GM18870 (cell line): ENCODE data around the gene GALNT14.

Source experiments
- ATAC-seq: cut with Tn5 transposase; IDR thresholded peaks from one replicate; pipeline ENCODE4 v1.9.1; 2021; ENCODE audit warnings: moderate library complexity; ENCODE audit not compliant: unreplicated experiment

Gene GALNT14

DNA sequence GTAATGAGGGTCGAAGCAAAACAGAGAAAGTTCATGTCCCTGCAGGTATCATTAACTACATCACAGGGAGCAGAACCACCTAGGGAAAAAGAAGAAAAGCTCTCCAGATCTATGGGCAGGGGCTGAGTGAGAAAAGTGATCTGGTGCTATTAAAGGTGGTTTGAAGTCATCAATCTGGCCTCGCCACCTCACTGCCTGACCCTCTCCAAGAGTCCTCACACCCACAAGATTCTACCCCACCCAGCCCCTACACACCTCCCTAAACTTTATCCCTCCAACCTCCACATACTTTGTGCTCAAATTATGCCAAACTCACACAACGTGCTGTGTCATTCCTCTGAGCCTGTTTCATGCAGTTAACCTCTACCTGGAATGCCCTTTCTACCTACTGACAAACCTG, 2.2 kb downstream of the GALNT14 start:
- ATAC-seq, result no peak

GRCh38 chr2:31134480-31134879, 3.8 kb downstream of the GALNT14 start:
- no peak for ATAC-seq

GRCh38 chr2:31132786-31133185, 5.5 kb downstream of the GALNT14 start:
- ATAC-seq, result no peak

DNA sequence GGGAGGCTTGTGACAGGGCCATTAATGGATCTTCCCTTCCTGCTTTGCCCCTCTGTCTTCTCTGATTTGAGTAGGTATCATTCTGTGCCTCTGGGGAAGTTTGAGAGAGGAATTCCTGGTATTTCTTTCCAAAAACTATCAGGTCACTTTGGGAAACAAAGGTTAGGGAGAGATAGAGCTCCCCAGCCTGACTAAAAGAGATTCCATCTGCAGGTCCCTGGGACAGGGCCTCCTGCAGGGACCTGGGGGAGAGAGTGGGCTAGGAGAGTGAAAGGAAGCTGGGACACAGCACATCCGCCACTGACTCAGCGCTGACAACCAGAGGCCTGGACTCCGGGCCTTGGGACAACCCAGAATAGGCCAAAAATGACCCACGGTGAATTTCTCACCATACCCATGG, 6.4 kb downstream of the GALNT14 start:
- no peak for ATAC-seq

DNA sequence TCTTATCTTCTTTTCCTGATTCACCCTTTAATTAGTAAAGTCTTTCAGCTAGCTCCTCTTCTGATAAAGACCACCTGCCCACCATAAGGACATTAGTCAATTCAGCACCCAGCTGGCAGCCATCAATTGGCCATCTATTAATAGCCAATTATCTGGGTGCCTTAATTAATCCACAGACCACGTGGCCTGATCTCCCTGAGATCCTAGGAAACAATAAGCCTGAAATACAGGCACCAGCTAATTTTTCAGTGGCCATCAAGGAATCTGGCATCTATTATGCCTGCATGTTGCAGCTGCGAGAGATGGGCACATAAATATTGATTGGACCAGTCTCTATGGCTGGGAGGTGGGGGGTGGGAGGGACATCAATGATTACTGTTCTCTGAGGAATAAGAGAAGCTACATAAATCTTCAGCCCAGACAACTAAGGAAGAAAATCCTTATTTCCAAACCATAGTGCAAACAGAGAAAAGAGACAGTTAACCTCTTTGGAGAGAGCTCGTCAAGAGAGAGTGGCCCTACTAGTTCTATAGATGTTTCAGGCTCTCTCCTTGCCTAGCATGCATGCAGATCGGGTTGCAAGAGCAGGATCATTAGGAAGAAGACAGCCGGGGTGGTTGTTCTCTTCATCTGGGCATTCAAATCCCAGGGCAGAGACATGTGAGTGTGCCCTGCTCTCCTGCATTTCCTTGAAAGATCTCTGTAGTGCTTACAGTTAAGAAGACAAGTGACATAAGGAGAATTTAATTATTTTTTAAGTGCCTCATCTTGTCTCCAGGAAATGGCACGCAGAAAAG, 8.7 kb downstream of the GALNT14 start:
- ATAC-seq, result no peak

DNA sequence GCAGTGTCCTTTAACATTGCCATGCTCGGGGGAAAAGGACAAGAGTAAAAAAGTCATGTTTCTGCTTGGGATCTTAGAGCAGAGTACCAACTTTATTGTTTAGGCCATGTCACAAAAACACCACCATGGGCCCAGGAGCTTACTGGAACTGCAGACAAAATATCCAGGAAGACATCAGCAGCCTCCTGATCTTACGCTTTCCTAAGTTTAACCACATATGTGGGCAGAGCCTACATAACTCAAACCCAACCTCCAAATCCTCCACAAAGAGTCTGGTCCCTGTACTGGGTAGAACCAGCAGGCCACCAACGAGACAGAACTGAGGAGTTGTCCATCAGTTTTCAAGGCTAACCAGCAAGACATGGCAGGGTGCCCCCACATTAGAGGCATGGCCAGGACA, 10.3 kb downstream of the GALNT14 start:
- ATAC-seq, result no peak

GRCh38 chr2:31125918-31126695, 12.1 kb downstream of the GALNT14 start:
- no peak for ATAC-seq

- no peak for ATAC-seq
Measured at GRCh38 chr2:31124904-31125303, 13.3 kb downstream of the GALNT14 start.

GRCh38 chr2:31122133-31122532, 16.1 kb downstream of the GALNT14 start:
- ATAC-seq, result no peak

GRCh38 chr2:31113765-31114164, 24.5 kb downstream of the GALNT14 start:
- ATAC-seq, result no peak

DNA sequence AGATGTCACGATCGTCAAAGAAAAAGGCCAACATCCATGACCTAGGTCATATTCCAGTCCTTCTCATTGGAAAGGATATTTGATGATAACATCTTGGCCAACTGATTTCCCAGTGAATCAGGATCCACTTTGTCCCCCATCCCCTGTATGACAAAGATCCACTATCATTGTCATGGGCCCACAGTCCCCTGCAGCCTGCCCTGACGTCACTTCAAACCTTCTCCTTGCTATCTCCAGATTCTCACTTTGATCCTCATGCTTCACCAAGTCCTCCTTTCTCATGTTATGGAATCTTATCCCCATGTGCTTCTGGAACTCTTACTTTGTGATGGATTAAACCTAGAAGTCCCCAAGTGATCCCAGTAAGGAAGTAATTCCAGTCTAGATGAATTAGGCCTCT, 25.7 kb downstream of the GALNT14 start:
- no peak for ATAC-seq

DNA sequence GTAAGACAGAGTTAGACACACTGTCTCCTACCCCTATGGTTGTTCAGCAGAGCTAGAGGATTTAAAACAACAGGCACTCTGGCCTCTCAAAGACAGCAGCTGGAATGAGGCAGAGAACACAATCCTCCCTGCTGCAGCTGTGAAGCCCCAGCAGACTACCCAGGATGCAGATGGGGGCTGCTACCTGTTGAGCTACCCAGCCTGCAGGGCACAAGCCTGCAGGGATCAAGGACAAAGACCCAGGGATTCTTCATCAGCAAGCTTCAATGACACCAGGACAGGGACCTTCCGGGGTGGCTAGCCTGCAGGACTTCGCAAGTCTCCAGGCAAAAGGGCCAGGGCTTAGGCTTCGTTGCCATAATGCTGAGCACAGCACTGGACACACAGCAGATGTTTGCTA, 27.2 kb downstream of the GALNT14 start:
- ATAC-seq, result no peak

DNA sequence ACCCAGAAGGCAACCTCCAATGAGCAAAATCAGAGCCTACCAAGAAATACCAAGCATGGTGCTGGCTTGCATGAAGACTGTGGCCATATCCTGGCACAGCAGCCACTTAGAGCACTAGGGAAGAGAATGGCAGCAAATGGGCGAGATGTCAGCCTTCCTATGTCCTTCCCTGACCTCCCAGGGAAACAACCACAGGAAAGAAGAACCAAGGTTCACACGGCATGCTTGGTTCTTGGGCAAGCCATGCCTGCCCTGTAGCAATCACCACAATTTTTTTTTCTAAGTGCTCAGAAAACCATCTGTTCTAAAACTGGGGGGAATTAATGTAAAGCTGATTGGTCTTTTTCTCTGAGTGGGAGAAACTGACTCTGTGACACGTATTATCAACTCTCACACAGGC, 27.8 kb downstream of the GALNT14 start:
- ATAC-seq, result no peak

GRCh38 chr2:31109633-31110192, 28.5 kb downstream of the GALNT14 start:
- no peak for ATAC-seq

DNA sequence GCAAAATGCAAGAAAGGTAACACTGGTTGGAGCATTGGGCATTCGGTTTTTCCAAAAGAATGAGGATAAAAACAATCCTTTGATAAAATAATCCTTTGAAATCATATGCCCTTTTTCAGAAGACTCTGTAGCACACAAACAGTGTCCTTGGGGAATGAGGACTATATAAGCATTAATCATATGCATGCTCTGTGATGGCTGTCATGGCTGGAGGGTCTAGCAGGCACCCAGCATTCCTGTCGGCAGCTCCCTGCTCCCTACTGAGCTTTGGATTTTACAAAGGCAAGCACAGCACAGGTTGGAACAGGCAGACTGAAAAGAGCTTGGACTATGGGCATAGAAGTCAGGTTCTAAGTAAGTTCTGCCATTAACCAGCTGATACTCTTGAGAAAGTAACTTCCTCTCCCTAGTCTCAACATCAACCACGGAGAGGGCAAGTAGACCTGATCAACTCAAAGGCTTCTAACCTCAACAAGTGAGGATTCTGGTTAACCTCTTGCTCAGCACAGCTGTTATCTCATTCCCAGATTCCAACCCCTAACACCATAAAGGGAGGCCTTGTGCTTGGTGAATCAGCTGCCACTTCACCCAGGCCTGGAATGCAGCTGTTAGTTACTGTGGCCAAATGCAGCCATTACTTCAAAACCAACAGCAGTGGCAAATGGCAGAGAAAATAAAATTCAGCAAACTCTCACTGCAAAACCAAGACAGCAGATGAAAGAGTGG, 29.5 kb downstream of the GALNT14 start:
- ATAC-seq, result no peak

DNA sequence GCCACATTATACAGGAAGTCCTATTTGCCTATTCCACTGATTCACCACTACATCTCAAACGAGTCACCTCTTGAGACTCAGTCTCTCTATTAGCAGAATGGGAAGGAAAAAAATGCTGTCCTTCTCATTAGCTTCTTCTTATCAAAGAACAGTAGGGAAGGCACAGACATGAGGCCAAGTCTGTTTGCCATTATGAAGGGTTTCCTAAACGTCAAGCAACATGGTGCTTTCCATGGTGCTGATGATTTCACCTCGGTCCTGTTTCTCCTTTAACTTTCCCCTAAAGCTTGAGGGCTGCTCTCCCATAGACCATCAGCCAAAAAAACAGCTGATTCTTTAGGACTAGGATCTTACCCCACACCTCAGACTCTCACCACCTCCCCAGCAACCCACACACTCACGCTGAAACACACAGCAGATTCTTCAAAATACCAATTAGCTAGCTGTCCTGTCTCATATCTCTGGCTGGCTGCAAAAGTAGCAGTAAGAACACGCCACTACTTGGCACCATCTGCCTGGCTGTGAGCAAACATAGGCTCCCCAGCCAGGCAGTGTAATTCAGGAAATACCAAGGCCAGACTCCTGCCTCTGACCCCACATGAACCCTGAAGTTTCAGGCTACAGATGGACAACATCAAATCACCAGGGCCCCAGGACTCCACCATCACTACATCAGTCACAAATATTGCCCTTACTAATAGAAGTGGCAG, 30.5 kb downstream of the GALNT14 start:
- ATAC-seq, result no peak

GRCh38 chr2:31101701-31102100, 36.5 kb downstream of the GALNT14 start:
- ATAC-seq, result no peak

DNA sequence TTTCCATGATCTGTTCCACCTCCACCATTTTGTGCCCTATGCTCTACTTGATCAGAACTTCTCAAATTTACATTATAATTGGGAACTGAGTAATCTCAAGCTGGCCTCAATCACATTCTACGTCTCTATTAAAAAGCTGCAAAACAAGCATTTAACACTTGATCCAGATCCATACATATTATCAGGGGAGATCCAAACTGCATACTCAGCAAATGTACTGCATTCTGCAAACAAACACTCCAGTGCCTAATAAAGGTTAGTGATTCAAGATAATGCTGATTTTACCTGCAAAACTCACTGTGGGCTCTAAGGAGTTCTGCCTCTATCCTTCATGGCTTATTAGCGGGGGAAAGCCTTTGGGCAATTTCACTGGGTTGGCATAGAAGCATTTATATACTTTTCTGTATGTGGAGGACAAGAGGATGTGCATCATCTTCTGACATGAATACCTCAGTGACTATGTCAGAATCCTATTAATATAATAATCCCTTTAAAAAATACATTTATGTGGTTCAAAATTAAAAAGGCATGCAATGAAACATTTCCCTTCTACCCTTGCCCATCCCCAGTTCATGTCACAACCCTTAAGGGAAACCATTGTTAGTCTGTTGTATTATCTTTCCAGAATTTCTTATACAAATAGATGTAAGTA, 40.2 kb downstream of the GALNT14 start:
- no peak for ATAC-seq

DNA sequence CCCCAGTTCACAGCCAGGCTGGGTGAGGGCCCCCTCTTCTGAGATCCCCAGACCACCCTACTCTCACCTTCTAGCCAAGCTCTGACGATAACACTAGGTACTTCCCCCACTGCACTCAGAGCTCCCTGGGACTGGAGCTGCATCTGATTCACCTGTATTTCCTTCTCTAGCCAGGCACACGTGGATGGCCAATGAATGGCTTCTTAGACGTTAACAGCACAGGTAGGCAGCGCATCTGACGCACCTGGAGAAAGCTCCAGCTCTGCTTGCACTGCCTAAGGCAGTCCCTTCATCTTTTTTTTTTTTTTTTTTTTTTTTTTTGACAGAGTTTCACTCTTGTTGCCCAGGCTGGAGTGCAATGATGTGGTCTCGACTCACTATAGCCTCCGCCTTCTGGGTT, 48.1 kb downstream of the GALNT14 start:
- no peak for ATAC-seq

- no peak for ATAC-seq
Measured at GRCh38 chr2:31089645-31090044, 48.6 kb downstream of the GALNT14 start.
